NCI-H1436 (cell line): ENCODE data around the gene IL20RA.
A peak's percentile ranks its signal among the peaks of the same experiment; 100 is the strongest.

ENCODE experiments used
- DNase-seq: peaks from one replicate; lab custom pipeline; 2025; lab: John Stamatoyannopoulos, UW

Gene IL20RA

GRCh38 chr6:137045222-137045789 lies 541 bp upstream of the IL20RA start:
- no peak for DNase-seq

- peak; percentile 4 for DNase-seq
These were observed 927 bp downstream of the IL20RA start for GRCh38 chr6:137043710-137044365.

- no peak for DNase-seq
These were observed 4.4 kb downstream of the IL20RA start for GRCh38 chr6:137040393-137040792.

GRCh38 chr6:137039010-137039409 lies 5.8 kb downstream of the IL20RA start:
- DNase-seq: no peak

- no peak for DNase-seq
These were observed 8.0 kb downstream of the IL20RA start for GRCh38 chr6:137036566-137037300.

- DNase-seq: no peak
These were observed 10.9 kb downstream of the IL20RA start for GRCh38 chr6:137033828-137034227.

- no peak for DNase-seq
These were observed 13.6 kb downstream of the IL20RA start for GRCh38 chr6:137031122-137031521.

GRCh38 chr6:137028912-137029311 lies 15.9 kb downstream of the IL20RA start:
- DNase-seq: no peak

- no peak for DNase-seq
These were observed 18.7 kb downstream of the IL20RA start for GRCh38 chr6:137025786-137026730.

GRCh38 chr6:137024237-137024990 lies 20.4 kb downstream of the IL20RA start:
- no peak for DNase-seq

GRCh38 chr6:137020776-137021175 lies 24.0 kb downstream of the IL20RA start:
- DNase-seq: no peak

- DNase-seq: no peak
These were observed 25.1 kb downstream of the IL20RA start for GRCh38 chr6:137019476-137020272.

- DNase-seq: no peak
These were observed 27.7 kb downstream of the IL20RA start for GRCh38 chr6:137017081-137017480.

- no peak for DNase-seq
These were observed 28.4 kb downstream of the IL20RA start for GRCh38 chr6:137016356-137016755.

GRCh38 chr6:137015943-137016342 lies 28.8 kb downstream of the IL20RA start:
- no peak for DNase-seq

GRCh38 chr6:137013738-137014602 lies 30.8 kb downstream of the IL20RA start:
- DNase-seq: peak; percentile 57

- no peak for DNase-seq
These were observed 31.7 kb downstream of the IL20RA start for GRCh38 chr6:137013031-137013430.

GRCh38 chr6:137011406-137011805 lies 33.4 kb downstream of the IL20RA start:
- no peak for DNase-seq

- no peak for DNase-seq
These were observed 34.5 kb downstream of the IL20RA start for GRCh38 chr6:137010128-137010718.
